GM23248 (cell line): ENCODE results near the gene H3-3A. TPM values are rescaled to one million over a fixed set of nuclear protein-coding genes. Genes with fewer than 3 reads are reported as not detected.

ENCODE experiments used
- DNase-seq: peaks from one replicate; pipeline ENCODE4 v3.0.0-alpha.2; 2015
- H2AFZ ChIP-seq: fragments of 200-600 bp; sonication (generic); 2 replicates; pipeline ENCODE4 v1.6.1; 2016; ENCODE audit warnings: antibody characterized with exemption
- H3F3A ChIP-seq: fragments of 200-600 bp; sonication (generic); 2 replicates; pipeline ENCODE4 v1.6.1; 2016; ENCODE audit warnings: mild to moderate bottlenecking, antibody characterized with exemption, mixed run types; ENCODE audit not compliant: insufficient read depth
- H3K27ac ChIP-seq: fragments of 200-600 bp; sonication (generic); 2 replicates; pipeline ENCODE4 v1.5.1; 2016; ENCODE audit warnings: mild to moderate bottlenecking
- H3K27me3 ChIP-seq: fragments of 200-600 bp; sonication (generic); replicated peaks from 2 replicates; pipeline ENCODE4 v1.6.1; 2016; ENCODE audit warnings: mild to moderate bottlenecking; ENCODE audit not compliant: insufficient read depth
- H3K36me3 ChIP-seq: fragments of 200-600 bp; sonication (generic); 2 replicates; pipeline ENCODE4 v1.6.1; 2016; ENCODE audit warnings: low read depth, mild to moderate bottlenecking
- H3K4me1 ChIP-seq: fragments of 200-600 bp; sonication (generic); 2 replicates; pipeline ENCODE4 v1.6.1; 2016; ENCODE audit warnings: mild to moderate bottlenecking; ENCODE audit not compliant: insufficient read depth
- H3K4me2 ChIP-seq: fragments of 200-600 bp; sonication (generic); one replicate; pipeline ENCODE4 v1.6.1; 2016; ENCODE audit warnings: mild to moderate bottlenecking; ENCODE audit not compliant: unreplicated experiment
- H3K4me3 ChIP-seq: fragments of 200-600 bp; sonication (generic); 2 replicates; pipeline ENCODE4 v1.5.1; 2016; ENCODE audit warnings: mild to moderate bottlenecking
- H3K79me2 ChIP-seq: fragments of 200-600 bp; sonication (generic); 2 replicates; pipeline ENCODE4 v1.6.1; 2016; ENCODE audit warnings: mild to moderate bottlenecking; ENCODE audit not compliant: insufficient read depth
- H3K9ac ChIP-seq: fragments of 200-600 bp; sonication (generic); 2 replicates; pipeline ENCODE4 v1.6.1; 2016; ENCODE audit warnings: mild to moderate bottlenecking
- H3K9me2 ChIP-seq: fragments of 200-600 bp; sonication (generic); 2 replicates; pipeline ENCODE4 v1.6.1; 2016; ENCODE audit warnings: mixed run types, mild to moderate bottlenecking, moderate library complexity; ENCODE audit not compliant: insufficient read depth
- H3K9me3 ChIP-seq: fragments of 200-600 bp; sonication (generic); one replicate; pipeline ENCODE4 v1.6.1; 2017; ENCODE audit warnings: low read depth
- H4K20me1 ChIP-seq: fragments of 200-600 bp; sonication (generic); 2 replicates; pipeline ENCODE4 v1.6.0; 2016; ENCODE audit not compliant: insufficient read depth
- EZH2 ChIP-seq: fragments of 200-600 bp; sonication (generic); IDR thresholded peaks from 2 replicates; pipeline ENCODE4 v1.6.1; 2018; ENCODE audit warnings: antibody characterized with exemption, mild to moderate bottlenecking; ENCODE audit not compliant: insufficient read depth, poor library complexity, severe bottlenecking
- EZH2phosphoT487 ChIP-seq: fragments of 200-600 bp; sonication (generic); IDR thresholded peaks from 2 replicates; pipeline ENCODE4 v1.6.1; 2018; ENCODE audit warnings: antibody characterized with exemption, moderate library complexity, mild to moderate bottlenecking, low read depth; ENCODE audit not compliant: insufficient read depth
- whole genome bisulfite sequencing, 2 experiments: methylation state at CpG; one replicate each; pipeline ENCODE4 v1.1.6; 2015 to 2017; ENCODE audit warnings: low lambda C conversion rate in 2 of 2, low coverage in 1 of 2; ENCODE audit errors: missing lambda C conversion rate in 2 of 2; 5-methylcytosine and 5-hydroxymethylcytosine counted together
- in situ Hi-C: fragments of 300-500 bp; cut with MboI; formaldehyde crosslinking; loops from 2 replicates; pipeline ENCODE4 v1.15.0; 2020
- polyA plus RNA-seq: library from polyadenylated mRNA; unstranded; fragments of >200 nt; fragmentation: Nextera tagmentation; extraction: Ambion mirVana; gene quantifications from 2 replicates; pipeline ENCODE4 v1.2.1, GENCODE V29; 2016
- total RNA-seq: library from RNA; depleted of rRNA; stranded (reverse); fragments of >200 nt; shearing (Covaris generic); gene quantifications from 2 replicates; pipeline ENCODE4 v1.2.3, GENCODE V29; 2014

H3-3A gene
- total and polyA plus RNA-seq, 2 experiments from 2014 or later: 212 to 264 TPM

GRCh38 chr1:226029093-226029496 lies 33.4 kb upstream of the H3-3A start:
- Histone ChIP-seq H3K4me2 (no peak overlapping the region), H3K9me2 (no peaks in the 10 kb centered on the region), H3K4me3 (no peak overlapping the region), H3K9me3 (no peaks in the 10 kb centered on the region), H4K20me1 (no peaks in the 10 kb centered on the region), H2AFZ (no peak overlapping the region), H3K27me3 (no peaks in the 10 kb centered on the region), H3K9ac (no peak overlapping the region), H3F3A (peaks cover 8% of the 10 kb centered on the region), H3K79me2 (no peaks in the 10 kb centered on the region), H3K36me3 (no peaks in the 10 kb centered on the region), H3K27ac (no peak overlapping the region), H3K4me1 (0 out of 2 replicates have a peak, but pooled peaks cover 2% of the 10 kb centered on the region)
- TF ChIP-seq EZH2phosphoT487 (no peak), EZH2 (no peak)
- in situ Hi-C loops: no loop called here
- 78 to 79% methylated on average over 7 of the region's 7 CpGs for WGBS, 2 experiments
- no peak for DNase-seq

GRCh38 chr1:226029568-226030225 lies 32.8 kb upstream of the H3-3A start:
- TF ChIP-seq EZH2phosphoT487: no peak
- TF ChIP-seq EZH2: no peak
- in situ Hi-C loops: no loop called here
- Histone ChIP-seq H3K79me2 (no peaks in the 10 kb centered on the region), H3K9ac (no peak overlapping the region), H3K27me3 (no peaks in the 10 kb centered on the region), H3K4me3 (no peak overlapping the region), H3K4me1 (0 out of 2 replicates have a peak, but pooled peaks cover 5% of the 10 kb centered on the region), H3F3A (peaks cover 8% of the 10 kb centered on the region), H3K9me3 (no peaks in the 10 kb centered on the region), H3K9me2 (no peaks in the 10 kb centered on the region), H4K20me1 (no peaks in the 10 kb centered on the region), H3K36me3 (no peaks in the 10 kb centered on the region), H3K4me2 (no peak overlapping the region), H2AFZ (no peak overlapping the region), H3K27ac (no peak overlapping the region)
- no peak for DNase-seq
- WGBS, 2 experiments: 90% methylated on average over 7 of the region's 7 CpGs

- no peak for DNase-seq
- H3K9me3 ChIP-seq: no peaks in the 10 kb centered on the region
- 97 to 99% methylated on average over 4 of the region's 4 CpGs for WGBS, 2 experiments
- H3K4me2 ChIP-seq: no peak overlapping the region
- peaks cover 11% of the 10 kb centered on the region for H3K4me1 ChIP-seq
- TF ChIP-seq EZH2 (no peak), EZH2phosphoT487 (no peak)
- no peak overlapping the region for H3K9ac ChIP-seq
- H4K20me1 ChIP-seq: no peaks in the 10 kb centered on the region
- no peak overlapping the region for H2AFZ ChIP-seq
- no peaks in the 10 kb centered on the region for H3K27me3 ChIP-seq
- no peak overlapping the region for H3K4me3 ChIP-seq
- in situ Hi-C loops: no loop called here
- H3K79me2 ChIP-seq: no peaks in the 10 kb centered on the region
- no peaks in the 10 kb centered on the region for H3K9me2 ChIP-seq
- no peaks in the 10 kb centered on the region for H3K36me3 ChIP-seq
- no peak overlapping the region for H3K27ac ChIP-seq
- peaks cover 8% of the 10 kb centered on the region for H3F3A ChIP-seq
Measured at GRCh38 chr1:226033582-226033981, 28.9 kb upstream of the H3-3A start.

GRCh38 chr1:226033991-226034390 lies 28.5 kb upstream of the H3-3A start:
- H3K36me3 ChIP-seq: no peaks in the 10 kb centered on the region
- no peaks in the 10 kb centered on the region for H3K27me3 ChIP-seq
- no peak overlapping the region for H3K4me3 ChIP-seq
- 0 out of 2 replicates have a peak overlapping the region, but pooled peaks have one; percentile 22 for H3K9ac ChIP-seq
- no peak for TF ChIP-seq EZH2phosphoT487
- TF ChIP-seq EZH2: no peak
- no peaks in the 10 kb centered on the region for H3K9me3 ChIP-seq
- H3K27ac ChIP-seq: peak overlapping the region; percentile 56
- peaks cover 8% of the 10 kb centered on the region for H3F3A ChIP-seq
- H4K20me1 ChIP-seq: no peaks in the 10 kb centered on the region
- H3K4me1 ChIP-seq: peaks cover 11% of the 10 kb centered on the region
- no peak overlapping the region for H2AFZ ChIP-seq
- H3K4me2 ChIP-seq: no peak overlapping the region
- in situ Hi-C loops: no loop called here
- no peaks in the 10 kb centered on the region for H3K79me2 ChIP-seq
- no peak for DNase-seq
- no peaks in the 10 kb centered on the region for H3K9me2 ChIP-seq

- Histone ChIP-seq H3F3A (peaks cover 8% of the 10 kb centered on the region), H3K9me2 (no peaks in the 10 kb centered on the region), H2AFZ (no peak overlapping the region), H4K20me1 (no peaks in the 10 kb centered on the region), H3K79me2 (no peaks in the 10 kb centered on the region), H3K36me3 (no peaks in the 10 kb centered on the region), H3K4me1 (peaks cover 11% of the 10 kb centered on the region), H3K4me2 (peak overlapping the region; percentile 30), H3K9ac (0 out of 2 replicates have a peak overlapping the region, but pooled peaks have one; percentile 22), H3K4me3 (no peak overlapping the region), H3K9me3 (no peaks in the 10 kb centered on the region), H3K27ac (peak overlapping the region; percentile 56), H3K27me3 (no peaks in the 10 kb centered on the region)
- 0 out of 2 replicates have a peak, but pooled peaks have one; percentile 58 for TF ChIP-seq EZH2phosphoT487
- no peak for TF ChIP-seq EZH2
- peak; percentile 99 for DNase-seq
- in situ Hi-C loops: no loop called here
- WGBS, 2 experiments: 0 to 2% methylated on average over 6 of the region's 6 CpGs
Measured at GRCh38 chr1:226034482-226034881, 28.0 kb upstream of the H3-3A start.
